ENCODE results near the gene TUBB1.
A peak's percentile ranks its signal among the peaks of the same experiment; 100 is the strongest.

The TUBB1 gene

GRCh38 chr20:59006167-59006863 lies 12.9 kb upstream of the TUBB1 start:
- H3K27ac ChIP-seq (ENCODE audit: low read length), result peak overlapping the region; percentile 92
- no peaks in the 10 kb centered on the region for H3K9me3 ChIP-seq (ENCODE audit: insufficient read depth, low read length)
- peaks cover 29% of the 10 kb centered on the region for H4K20me1 ChIP-seq (ENCODE audit: insufficient read depth, low read length)
- H3K4me1 ChIP-seq (ENCODE audit: low read length), result peaks cover 66% of the 10 kb centered on the region
- H3K4me2 ChIP-seq (ENCODE audit: low read length), result peak overlapping the region; percentile 99
- H2AFZ ChIP-seq (ENCODE audit: low read depth, low read length), result no peak overlapping the region
- peaks cover 59% of the 10 kb centered on the region for H3K79me2 ChIP-seq (ENCODE audit: low read length)
- H3K4me3 ChIP-seq (ENCODE audit: low read length), result peak overlapping the region; percentile 82
- H3K27me3 ChIP-seq (ENCODE audit: low read depth, low read length), result peaks cover 3% of the 10 kb centered on the region
- peak overlapping the region; percentile 95 for H3K9ac ChIP-seq (ENCODE audit: low read length)
- no peak for TF ChIP-seq EZH2phosphoT487 (IDR thresholded peaks at IDR 0.05; ENCODE audit: low read depth)
- peaks cover 40% of the 10 kb centered on the region for H3K36me3 ChIP-seq (replicated peaks; ENCODE audit: low read depth, low read length)

GRCh38 chr20:59006864-59007664 lies 12.2 kb upstream of the TUBB1 start, which contains the start of gene CTSZ:
CTSZ (minus strand) TSS chr20:59007254; CDS start chr20:59007128, 126 bp downstream.
- peaks cover 52% of the 10 kb centered on the region for H3K79me2 ChIP-seq (ENCODE audit: low read length)
- H3K9me3 ChIP-seq (ENCODE audit: insufficient read depth, low read length), result no peaks in the 10 kb centered on the region
- H4K20me1 ChIP-seq (ENCODE audit: insufficient read depth, low read length), result peaks cover 21% of the 10 kb centered on the region
- peak within 1 kb of the TSS; percentile 99 for H3K4me2 ChIP-seq (ENCODE audit: low read length)
- no peak within 1 kb of the TSS for H2AFZ ChIP-seq (ENCODE audit: low read depth, low read length)
- TF ChIP-seq CTCF (IDR thresholded peaks at IDR 0.05; ENCODE audit: low read depth, low read length) (no peak), EZH2phosphoT487 (IDR thresholded peaks at IDR 0.05; ENCODE audit: low read depth) (no peak)
- H3K36me3 ChIP-seq (replicated peaks; ENCODE audit: low read depth, low read length), result peaks cover 33% of the 10 kb centered on the region
- peaks cover 3% of the 10 kb centered on the region for H3K27me3 ChIP-seq (ENCODE audit: low read depth, low read length)
- H3K9ac ChIP-seq (ENCODE audit: low read length), result peak within 1 kb of the TSS; percentile 95
- peak within 1 kb of the TSS; percentile 82 for H3K4me3 ChIP-seq (ENCODE audit: low read length)
- peak within 1 kb of the TSS; percentile 92 for H3K27ac ChIP-seq (ENCODE audit: low read length)
- H3K4me1 ChIP-seq (ENCODE audit: low read length), result peaks cover 66% of the 10 kb centered on the region

- H3K4me2 ChIP-seq (ENCODE audit: low read length), result peak overlapping the region; percentile 99
- TF ChIP-seq CTCF (IDR thresholded peaks at IDR 0.05; ENCODE audit: low read depth, low read length), result no peak
- no peak for TF ChIP-seq EZH2phosphoT487 (IDR thresholded peaks at IDR 0.05; ENCODE audit: low read depth)
- peaks cover 63% of the 10 kb centered on the region for H3K4me1 ChIP-seq (ENCODE audit: low read length)
- H3K4me3 ChIP-seq (ENCODE audit: low read length), result peak overlapping the region; percentile 82
- H3K9me3 ChIP-seq (ENCODE audit: insufficient read depth, low read length), result no peaks in the 10 kb centered on the region
- H3K27ac ChIP-seq (ENCODE audit: low read length), result peak overlapping the region; percentile 92
- peaks cover 24% of the 10 kb centered on the region for H3K36me3 ChIP-seq (replicated peaks; ENCODE audit: low read depth, low read length)
- no peak overlapping the region for H2AFZ ChIP-seq (ENCODE audit: low read depth, low read length)
- peaks cover 43% of the 10 kb centered on the region for H3K79me2 ChIP-seq (ENCODE audit: low read length)
- peaks cover 7% of the 10 kb centered on the region for H3K27me3 ChIP-seq (ENCODE audit: low read depth, low read length)
- peak overlapping the region; percentile 95 for H3K9ac ChIP-seq (ENCODE audit: low read length)
- peaks cover 13% of the 10 kb centered on the region for H4K20me1 ChIP-seq (ENCODE audit: insufficient read depth, low read length)
Measured at GRCh38 chr20:59007665-59008511, 11.3 kb upstream of the TUBB1 start.

- peaks cover 4% of the 10 kb centered on the region for H4K20me1 ChIP-seq (ENCODE audit: insufficient read depth, low read length)
- H3K79me2 ChIP-seq (ENCODE audit: low read length), result peaks cover 34% of the 10 kb centered on the region
- H3K4me3 ChIP-seq (ENCODE audit: low read length), result peak overlapping the region; percentile 82
- no peaks in the 10 kb centered on the region for H3K9me3 ChIP-seq (ENCODE audit: insufficient read depth, low read length)
- H3K27ac ChIP-seq (ENCODE audit: low read length), result peak overlapping the region; percentile 92
- no peak overlapping the region for H2AFZ ChIP-seq (ENCODE audit: low read depth, low read length)
- H3K4me1 ChIP-seq (ENCODE audit: low read length), result peaks cover 54% of the 10 kb centered on the region
- peaks cover 7% of the 10 kb centered on the region for H3K27me3 ChIP-seq (ENCODE audit: low read depth, low read length)
- H3K9ac ChIP-seq (ENCODE audit: low read length), result peak overlapping the region; percentile 95; the same call in 1 of the 2 replicates
- H3K36me3 ChIP-seq (replicated peaks; ENCODE audit: low read depth, low read length), result peaks cover 15% of the 10 kb centered on the region
- no peak for TF ChIP-seq CTCF (IDR thresholded peaks at IDR 0.05; ENCODE audit: low read depth, low read length)
- no peak for TF ChIP-seq EZH2phosphoT487 (IDR thresholded peaks at IDR 0.05; ENCODE audit: low read depth)
- H3K4me2 ChIP-seq (ENCODE audit: low read length), result peak overlapping the region; percentile 99
Measured at GRCh38 chr20:59008715-59009336, 10.4 kb upstream of the TUBB1 start.
